ENCODE data around the gene VOPP1. TPM values are rescaled to one million over a fixed set of nuclear protein-coding genes. Genes with fewer than 3 reads are reported as not detected.
"Not testable (repeated sequence)": the region's sequence is repeated elsewhere in the genome, so short reads cannot be mapped to it uniquely, and the experiment has no call there.

VOPP1 gene
- total RNA-seq, 1 experiment from 2014 or later = 148 TPM

DNA sequence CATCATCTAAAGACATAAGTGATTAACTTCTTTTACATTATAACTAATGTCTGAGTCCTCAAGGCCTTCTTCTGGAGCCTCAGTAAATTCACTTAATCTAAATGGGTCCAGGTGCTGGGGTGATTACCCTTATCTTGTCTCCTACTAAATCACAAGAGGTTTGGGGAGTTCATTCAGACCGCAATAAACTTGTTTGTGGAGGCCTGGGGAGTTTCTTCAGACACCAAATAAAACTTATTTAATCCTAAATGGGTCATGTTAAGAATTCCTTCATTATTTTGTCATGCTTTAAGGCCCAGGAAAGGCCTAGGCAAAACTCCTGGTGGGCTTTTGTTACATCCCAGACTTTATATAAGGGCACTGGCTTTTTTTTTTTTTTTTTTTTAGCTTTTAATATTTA is 62.1 kb downstream of the VOPP1 start:
- DNase-seq (ENCODE audit: low spot score) = not testable (repeated sequence)

DNA sequence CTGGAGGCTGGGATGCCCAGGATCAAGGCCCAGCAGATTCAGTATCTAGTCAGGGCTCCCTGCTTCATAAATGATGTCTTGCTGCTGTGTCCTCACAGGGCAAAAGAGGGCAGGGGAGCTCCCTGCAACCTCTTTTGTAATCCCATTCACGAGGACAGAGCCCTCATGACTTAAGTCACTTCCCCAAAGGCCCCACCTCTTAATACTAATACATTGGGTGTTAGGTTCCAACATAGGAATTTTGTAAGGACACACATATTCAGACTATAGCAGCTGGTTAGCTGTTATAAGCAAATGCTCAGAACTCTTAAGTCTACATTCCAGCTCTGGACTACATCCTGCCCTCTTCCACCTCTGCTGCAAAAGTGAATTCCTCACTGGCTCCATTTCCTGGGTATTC is 63.0 kb downstream of the VOPP1 start:
- DNase-seq (ENCODE audit: low spot score) = peak; percentile 36

DNA sequence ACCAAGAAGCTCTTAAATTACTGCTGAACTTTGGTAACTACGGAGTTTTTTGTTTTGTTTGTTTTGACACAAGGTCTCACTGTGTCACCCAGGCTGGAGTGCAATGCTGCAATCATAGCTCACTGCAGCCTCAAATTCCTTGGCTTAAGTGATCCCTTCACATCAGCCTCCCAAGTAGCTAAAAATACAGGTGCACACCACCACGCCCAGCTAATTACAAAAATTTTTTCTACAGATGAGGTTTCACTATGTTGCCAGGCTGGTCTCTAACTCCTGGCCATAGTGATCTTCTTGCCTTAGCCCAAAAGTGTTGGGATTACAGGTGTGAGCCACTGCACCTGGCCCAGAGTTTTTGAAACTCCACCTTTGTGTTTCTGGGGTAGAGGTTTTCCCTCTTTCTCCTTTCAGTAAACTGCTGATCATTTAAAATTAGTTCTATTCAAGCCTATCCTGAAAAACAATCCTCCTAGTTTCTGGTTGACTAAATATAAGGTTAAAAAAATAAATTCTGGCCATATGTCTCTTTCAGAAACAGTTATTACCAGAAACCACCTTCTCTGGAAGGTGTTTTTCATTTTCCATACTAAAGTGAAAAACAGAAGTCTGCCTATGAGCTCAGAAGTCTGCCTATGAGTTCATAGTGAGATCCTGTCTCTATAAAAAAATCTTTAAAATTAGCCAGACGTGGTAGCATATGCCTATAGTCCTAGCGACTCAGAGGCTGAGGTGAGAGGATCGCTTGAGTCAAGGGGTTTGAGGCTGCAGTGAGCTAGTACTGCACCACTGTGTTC is 63.9 kb downstream of the VOPP1 start:
- DNase-seq (ENCODE audit: low spot score) = no peak

DNA sequence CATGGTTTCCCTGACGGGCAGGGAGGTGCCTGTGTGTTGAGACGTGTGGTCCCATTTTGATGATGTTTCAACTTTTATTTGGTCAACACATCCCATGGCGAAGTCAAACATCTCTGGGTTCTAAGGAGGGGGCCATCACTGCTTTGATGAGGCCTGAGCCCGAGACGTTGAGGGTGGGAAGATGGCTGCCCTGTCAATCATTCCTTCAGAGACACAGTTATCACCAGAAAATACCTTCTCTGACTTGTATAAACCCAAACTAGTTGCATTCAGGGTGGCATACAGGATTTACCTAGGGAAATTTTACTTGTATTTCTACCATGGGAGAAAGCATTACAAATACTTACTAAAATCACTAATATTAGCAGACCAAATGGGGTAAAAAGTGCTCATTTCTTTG is 64.6 kb downstream of the VOPP1 start:
- no peak for DNase-seq (ENCODE audit: low spot score)

DNA sequence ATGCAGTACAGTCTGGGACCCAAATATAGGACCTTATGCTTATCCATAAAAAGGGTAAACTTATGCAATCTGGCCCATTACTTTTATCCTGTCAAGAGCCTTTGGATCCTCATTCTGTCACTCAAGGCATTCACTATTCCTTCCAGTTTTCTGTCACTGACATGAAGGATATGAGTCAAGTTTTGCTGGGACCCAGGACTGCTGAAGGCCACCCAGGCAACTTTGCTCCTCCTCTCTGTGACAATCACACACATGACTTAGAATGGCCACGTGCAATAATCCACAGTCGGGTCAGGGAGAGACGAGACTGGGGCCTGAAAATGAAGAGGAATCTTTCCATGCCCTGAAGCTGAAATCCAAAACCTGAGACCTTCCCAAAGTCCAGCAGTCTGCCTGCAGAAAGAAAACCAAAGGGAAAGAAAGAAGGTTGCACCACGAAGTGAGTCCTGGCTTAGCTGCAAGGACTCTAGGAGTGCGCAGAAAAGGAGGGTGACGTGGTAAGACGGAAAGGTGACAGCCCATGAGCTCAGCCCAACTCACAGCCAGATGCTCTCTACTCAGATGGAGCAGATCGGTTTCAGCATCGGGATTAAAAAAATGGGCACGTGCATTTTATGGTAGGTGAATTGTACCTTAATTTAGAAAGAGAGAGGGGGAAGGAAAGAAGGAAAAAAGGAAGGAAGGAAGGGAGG is 67.2 kb downstream of the VOPP1 start:
- no peak for DNase-seq (ENCODE audit: low spot score)

DNA sequence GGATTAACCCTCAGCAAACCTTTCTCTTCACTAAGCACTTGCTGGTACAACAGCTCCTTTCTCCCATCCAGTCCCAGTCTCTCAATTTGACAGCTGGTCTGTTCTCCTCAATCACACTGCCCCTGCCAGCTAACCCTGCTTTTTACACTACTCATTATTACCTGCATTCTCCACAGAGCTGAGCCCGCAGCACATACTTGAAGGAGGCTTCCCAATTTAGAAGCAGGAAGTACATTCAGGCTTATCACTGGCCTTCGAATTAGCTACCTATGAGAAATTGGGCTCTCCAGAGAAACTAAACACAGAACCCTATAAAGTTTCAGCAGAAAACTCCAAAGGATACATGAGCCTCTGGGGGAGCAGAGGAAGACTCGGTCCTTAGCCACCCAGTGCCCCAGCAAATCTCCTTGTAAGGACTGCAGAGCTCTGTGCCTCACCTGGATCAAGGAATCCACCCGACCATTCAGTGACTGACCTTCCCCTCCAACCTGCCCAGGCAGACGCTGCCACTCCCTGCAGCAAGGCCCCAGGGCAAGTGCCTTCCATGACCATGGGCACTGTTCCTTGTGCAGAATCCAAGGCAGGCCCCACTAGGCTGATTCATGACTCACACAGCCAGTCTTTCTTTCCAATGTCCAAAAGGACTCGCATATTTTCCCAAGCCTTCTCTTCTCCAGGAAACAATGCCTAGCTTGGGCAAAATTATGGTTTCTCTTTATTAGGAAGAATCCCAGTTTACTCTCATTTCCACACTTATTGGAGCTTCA is 68.0 kb downstream of the VOPP1 start:
- no peak for DNase-seq (ENCODE audit: low spot score)

DNA sequence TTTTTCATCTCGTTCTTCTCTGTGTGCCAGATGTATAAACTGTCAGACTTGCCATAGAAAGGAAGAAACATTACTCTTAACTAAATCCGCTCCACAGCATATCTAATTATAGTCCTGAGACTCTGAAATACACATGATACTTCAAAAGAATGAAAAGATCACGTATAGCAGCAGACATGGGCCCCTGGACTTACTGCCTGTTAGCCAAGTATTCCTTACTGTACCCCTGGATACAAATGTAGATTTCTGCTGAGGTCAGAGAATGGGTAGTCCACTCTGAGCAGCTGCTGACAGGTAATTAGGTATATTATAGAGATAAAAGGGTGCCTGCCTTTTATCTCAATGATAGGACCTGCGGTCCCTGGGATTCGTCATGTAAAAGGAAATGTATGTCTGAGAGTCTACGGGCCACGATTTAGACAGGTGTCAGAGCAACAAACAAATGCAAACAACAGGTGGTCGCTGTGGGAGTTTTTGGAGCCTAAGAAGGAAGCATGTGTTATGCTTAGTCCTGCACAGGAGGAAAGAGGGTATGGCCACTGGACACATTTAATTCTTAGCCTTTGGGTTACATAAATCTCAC is 69.4 kb downstream of the VOPP1 start:
- no peak for DNase-seq (ENCODE audit: low spot score)

DNA sequence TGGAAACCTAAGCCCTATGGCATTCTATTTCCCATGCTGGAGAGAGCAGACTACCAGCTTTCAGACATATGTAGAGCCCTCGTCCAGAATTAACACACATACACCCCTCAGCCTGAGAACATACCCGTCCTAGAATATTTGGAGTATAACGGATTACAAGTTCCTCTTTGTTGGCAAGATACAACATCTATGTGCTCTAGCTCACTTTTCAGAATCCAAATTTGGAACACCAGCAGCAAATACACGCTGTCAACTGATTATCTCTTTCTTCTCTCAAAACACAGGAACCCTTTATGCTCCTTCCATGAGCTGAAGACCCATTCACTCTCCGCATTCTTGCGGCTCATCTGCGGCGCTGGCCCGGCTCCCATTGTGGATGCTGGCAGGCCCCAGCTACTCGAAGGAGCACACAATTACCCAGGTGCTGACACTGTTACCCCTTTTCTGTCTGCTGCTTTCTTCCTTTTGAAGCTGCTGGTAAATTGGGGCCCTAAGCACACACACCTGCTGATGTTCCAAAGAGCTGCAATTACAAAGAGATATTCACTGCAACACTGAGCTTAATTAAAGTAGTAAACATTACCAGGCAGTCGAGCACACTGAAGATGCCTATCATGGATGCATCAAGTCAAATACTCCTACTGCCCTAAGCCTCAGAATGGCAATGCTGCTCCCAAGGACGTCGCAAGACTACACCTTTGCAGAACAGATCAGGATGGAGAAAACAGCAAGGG is 70.0 kb downstream of the VOPP1 start:
- DNase-seq (ENCODE audit: low spot score) = no peak

DNA sequence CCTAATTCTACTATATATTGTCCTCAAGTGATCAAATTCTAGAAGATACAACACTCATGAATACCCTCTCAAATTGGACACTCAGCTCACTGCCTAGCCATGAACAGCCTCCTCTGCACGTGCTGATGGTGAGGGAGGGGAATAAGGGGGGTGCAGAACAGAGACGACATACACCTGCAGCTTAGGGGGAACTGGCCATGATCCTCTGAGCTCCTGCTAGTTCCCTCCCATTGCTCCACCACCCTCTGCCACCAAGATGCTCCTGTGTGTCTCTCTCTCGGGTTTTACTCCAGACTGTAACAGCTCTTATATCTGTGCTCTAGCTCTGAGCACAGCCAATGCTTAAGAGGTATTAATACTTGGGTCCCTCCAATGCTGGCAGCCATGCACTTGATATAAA is 70.7 kb downstream of the VOPP1 start:
- DNase-seq (ENCODE audit: low spot score) = no peak

DNA sequence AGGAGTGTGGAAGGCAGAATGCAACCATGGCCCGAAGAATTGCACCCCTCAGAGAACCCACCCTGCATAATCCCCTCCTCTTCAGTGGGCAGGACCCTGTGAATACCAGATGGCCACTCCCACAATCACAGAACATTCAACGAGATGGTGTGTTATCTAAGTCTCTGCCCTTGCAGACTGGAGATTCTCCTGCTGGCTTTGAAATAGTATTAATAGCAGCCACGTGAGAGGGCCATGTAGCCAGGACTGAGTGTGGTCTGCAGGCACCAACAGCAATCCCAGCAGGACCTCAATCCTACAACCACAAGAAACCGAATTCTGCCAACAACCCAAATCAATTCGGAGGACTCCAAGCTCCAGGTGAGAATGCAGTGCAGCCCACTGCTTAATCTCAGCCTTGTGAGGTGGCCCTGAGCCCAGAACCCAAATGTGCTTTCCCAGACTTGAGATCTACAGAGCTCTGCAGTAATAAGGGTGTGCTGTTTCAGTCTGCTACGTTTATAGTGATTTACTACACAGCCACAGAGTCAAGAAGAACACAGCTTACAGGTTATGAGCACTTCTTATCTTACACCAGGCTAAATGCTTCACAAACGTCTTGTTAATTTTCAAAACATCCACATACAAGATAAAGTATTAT is 72.1 kb downstream of the VOPP1 start:
- DNase-seq (ENCODE audit: low spot score) = no peak

DNA sequence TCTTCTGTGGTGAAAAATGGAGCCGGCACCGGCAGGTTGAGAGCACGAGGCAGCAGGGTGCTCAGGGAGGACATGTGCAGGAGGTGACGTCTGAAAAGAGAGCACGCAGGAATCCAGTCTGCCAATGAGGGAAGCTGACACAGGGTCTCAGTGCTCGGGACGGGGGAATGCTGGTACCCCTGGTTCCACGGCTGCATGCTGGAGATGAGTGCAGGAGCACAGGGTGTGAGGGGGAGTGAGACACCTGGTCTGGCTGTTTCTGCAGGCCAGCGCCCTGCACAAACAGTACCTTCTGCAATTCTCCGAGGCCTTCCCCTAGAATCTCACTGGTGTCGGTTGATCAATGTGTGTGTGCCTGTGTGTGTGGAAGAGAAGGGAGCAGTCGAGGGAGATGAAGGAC is 72.7 kb downstream of the VOPP1 start:
- no peak for DNase-seq (ENCODE audit: low spot score)

DNA sequence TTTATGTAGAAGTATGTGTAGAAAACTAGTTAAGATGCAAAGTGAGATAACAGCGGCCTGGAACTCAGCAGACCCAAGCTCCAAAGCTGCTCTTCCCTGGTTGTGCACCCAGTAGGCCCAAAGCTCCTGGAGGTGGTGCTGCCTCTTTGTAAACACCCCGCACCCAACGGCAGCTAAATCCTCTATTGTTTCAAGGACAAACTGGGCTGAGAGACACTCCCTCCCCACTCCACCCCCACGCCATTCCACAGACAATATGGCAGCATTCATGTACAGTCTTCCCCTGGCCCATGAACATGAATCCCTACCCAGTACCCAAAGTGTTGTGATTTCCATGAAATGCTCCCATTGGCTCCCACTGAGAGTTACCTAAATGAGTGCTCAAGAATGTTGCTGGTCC is 73.5 kb downstream of the VOPP1 start:
- DNase-seq (ENCODE audit: low spot score) = no peak

DNA sequence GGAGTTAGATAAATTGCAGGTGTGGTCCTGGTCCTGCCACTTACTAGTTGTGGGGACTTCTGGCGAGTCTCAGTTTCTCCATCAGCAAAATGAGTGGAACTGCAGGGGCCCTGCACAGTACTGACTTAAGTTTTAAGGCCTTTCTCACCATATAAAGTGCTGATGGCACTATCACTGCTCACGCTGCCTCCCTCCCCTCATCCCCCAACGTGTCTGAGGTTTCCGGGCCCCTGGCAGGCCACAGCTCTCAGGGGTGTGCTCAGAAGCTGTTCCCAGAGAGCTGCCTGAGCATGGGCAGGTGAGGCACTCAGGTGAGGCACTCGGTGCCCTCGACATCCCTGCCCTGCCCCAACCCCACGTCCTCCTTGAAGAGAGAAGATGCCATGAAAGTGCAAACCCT is 74.2 kb downstream of the VOPP1 start:
- no peak for DNase-seq (ENCODE audit: low spot score)

DNA sequence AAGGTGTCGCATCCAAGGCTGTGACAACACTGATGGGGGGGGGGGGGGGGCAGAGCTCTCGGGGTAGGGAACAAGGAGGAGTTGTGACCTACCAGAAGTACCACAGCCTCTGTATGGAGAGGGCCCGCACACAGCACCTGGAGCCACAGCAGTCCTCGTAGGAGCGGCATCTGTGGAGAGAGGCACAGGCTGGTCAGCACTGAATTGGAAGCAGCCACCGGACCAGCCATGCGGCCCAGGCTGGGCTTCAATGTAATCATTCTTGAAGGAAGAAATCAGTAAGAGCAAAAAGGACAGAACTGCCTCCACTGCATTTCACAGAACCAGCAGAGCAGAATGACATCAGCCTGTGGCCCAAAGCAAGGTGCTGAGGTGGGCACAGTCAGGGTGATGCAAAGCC is 74.8 kb downstream of the VOPP1 start:
- DNase-seq (ENCODE audit: low spot score) = no peak

DNA sequence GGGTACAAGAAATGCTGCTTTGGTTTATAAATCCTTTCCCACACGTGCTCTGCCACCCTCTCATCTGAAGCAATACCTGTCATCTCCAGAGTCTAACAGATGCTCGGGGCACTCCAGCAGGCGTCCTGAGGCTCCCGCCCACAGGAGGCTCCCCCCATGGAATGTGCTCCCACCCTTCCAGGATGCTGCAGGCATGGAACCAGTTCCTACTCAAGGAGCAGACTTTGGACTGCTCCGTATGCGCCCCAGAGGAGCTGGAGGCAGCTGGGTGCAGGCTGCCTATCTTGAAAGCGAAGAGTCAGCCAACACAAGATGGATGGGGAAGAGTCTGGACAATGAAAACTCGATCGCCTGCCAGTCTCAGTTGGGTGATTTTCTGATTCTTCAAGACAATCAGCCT is 75.4 kb downstream of the VOPP1 start:
- DNase-seq (ENCODE audit: low spot score) = no peak

DNA sequence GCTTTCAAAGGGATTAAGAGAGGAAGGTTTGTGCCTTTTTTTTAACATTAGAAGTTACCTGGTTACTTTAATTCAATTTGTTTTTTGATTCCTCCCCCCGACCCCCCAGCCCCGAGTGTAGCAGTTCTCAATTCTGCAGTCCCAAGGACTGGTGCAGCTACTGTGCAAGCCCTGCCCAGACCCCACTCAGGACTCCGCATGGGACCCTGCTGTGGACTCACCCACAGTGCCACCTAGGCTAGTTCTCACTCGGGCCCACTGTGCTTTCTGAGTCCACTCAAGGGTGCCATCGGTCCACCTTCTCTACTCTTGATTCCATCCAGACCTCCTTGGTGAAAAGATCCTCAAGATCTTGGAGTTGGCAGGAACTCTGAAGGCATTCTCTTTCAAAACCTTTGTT is 77.4 kb downstream of the VOPP1 start:
- no peak for DNase-seq (ENCODE audit: low spot score)

DNA sequence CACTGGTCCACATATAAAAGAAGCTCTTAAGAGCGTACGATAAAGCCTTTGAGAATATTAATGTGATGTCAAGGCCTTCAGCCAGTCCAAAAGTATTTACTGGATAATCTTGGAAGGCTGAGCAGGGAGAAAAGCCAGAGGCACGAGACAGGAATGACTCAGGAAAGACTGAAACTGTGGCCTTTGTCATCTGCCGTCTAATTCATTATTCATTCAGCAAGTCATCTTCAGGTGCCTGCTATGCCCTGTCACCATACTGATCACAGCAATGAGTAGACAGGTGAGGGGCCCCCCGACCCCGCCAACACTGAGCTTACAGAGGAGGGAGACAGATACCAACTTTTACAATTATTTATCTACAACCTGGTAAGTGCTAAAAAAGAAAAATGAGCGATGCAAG is 78.9 kb downstream of the VOPP1 start:
- DNase-seq (ENCODE audit: low spot score) = no peak

DNA sequence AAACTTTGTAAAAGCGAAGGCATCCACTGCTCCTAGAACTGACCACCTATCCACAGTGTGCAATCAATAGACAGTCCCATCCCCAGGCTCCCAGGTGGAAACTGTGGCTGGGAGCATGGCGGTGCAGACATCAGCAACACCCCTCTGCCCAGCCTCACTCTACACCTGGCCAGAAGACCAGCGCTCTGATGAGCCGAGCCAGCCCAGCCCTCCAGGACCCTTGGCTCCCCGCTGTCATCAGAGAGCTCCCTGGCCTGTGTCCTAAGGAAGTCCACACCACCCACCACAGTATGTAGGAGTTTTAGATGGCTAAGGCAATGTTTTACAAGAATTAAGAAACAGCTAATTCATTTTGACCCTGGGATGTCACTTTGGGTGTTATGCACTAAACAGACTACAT is 81.0 kb downstream of the VOPP1 start:
- DNase-seq (ENCODE audit: low spot score) = no peak

DNA sequence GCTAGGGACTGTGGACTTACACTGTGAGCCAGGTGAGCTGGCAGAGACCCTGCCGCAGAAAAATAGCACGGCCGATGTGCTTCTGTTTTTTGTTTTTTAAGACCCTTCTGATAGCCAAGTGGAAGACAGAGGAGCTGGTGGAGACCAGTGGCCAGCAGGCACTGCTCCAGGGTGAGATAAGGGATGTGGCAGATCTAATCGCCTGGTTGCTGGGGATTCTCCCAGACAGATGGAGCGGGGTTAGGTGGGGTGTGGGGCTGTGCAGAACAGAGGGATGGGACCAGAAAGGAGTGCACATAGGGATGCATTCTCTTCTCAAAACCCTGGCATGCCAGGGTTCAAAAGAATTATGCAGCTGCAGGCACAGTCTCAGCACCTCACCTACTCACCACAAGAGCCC is 82.2 kb downstream of the VOPP1 start:
- no peak for DNase-seq (ENCODE audit: low spot score)

DNA sequence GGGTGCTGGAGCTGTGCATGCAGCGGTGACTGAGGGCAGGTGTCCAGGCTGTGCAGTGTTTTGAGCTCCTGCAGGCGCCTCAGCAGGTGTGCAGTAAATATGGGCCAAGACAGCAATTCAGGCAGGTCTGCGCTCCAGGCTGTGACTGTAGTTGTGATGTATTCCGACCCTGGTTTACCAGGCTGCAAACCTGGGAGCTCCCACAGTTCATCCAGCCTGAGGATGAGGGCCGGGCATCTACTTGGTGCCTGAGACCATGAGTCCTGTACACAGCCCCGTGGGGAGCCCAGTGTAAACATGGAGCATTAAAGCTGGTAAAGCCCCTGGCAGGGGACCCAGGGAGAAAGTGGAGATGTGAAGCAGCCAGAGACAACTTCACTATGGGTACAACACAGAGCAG is 82.8 kb downstream of the VOPP1 start:
- no peak for DNase-seq (ENCODE audit: low spot score)

DNA sequence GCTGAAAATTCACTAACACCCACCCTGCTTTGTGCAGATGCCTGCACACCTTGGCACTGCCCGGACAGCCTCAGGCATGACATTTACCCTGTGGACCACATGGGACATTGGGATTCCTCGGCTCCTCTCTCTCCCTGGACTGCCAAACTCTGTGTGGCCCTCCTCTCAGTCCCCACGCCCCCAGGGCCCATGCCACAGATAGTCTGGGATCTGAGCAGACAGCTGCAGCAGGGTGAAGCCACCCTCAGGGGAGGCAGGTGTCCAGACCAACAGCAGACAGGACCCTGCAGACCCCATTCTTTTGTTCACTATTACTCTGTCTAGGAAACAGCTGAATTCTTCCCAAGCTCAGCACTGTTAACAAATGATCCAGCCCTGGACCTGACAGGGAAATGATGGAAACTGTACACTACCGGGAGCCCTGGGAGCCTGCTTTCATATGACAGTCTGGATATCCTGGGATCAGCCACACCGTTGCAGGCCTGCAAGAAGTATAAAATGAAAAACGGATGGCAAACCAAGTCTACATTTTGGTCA is 83.4 kb downstream of the VOPP1 start:
- DNase-seq (ENCODE audit: low spot score) = no peak
